ENCODE data around the gene NAV3. TPM values are rescaled to one million over a fixed set of nuclear protein-coding genes. Genes with fewer than 3 reads are reported as not detected.

NAV3 gene
- polyA plus RNA-seq, 6 donors from 2014 or later = not detected

DNA sequence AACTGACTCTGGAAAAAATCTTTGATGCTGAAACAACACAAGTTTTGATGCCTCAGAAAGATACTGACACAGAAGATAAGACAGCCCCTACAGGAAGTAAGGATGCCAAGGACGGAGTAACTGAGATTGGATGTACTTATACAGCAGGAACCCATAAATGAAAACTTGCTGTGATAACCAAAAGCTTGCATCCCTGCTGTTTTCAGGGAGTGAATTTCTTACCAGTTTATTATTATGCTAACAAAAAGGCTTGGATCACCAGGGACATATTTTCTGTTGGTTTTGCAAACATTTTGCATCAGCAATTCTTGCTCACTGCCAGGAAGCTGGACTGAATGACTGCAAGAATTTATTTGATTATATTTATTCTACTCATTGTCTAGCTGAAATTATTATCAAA, 197.7 kb downstream of the NAV3 start:
- Mint-ChIP-seq H3K4me3 (no peak overlapping the region), H3K36me3 (no peaks in the 10 kb centered on the region), H3K4me1 (no peaks in the 10 kb centered on the region), H3K9me3 (peaks cover 0 to 4% (median 2%) of the 10 kb centered on the region in 7 donors), H3K27ac (no peak overlapping the region), H3K27me3 (no peaks in the 10 kb centered on the region)
- no peak for ATAC-seq (ENCODE audit: low read depth in 2 of 2)
- DNase-seq = no peak

DNA sequence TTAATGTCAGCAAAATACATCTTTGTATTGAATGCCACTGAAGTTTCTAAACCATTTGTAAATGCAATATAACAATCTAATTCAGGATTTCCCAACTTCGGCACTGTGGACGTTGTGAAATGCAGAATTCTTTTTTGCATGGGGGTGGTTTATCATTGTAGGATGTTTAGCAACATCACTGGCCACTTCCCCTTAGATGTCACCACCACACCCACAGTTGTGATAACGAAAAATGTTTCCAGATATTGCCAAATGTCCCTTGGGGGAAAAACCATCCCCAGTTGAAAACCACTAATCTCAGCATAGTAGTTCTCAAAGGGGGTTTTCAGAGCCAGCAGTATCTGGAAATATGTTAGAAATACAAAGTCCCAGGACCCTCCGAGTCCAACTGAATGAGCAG, 203.3 kb downstream of the NAV3 start:
- ATAC-seq (ENCODE audit: low read depth in 2 of 2) = no peak
- no peak overlapping the region for H3K27ac Mint-ChIP-seq
- no peak overlapping the region for H3K4me3 Mint-ChIP-seq
- no peaks in the 10 kb centered on the region for H3K36me3 Mint-ChIP-seq
- peaks cover 0 to 4% (median 0%) of the 10 kb centered on the region in 7 donors for H3K9me3 Mint-ChIP-seq
- peaks cover 0 to 4% (median 0%) of the 10 kb centered on the region in 3 donors for H3K27me3 Mint-ChIP-seq
- H3K4me1 Mint-ChIP-seq = no peaks in the 10 kb centered on the region
- DNase-seq = no peak

DNA sequence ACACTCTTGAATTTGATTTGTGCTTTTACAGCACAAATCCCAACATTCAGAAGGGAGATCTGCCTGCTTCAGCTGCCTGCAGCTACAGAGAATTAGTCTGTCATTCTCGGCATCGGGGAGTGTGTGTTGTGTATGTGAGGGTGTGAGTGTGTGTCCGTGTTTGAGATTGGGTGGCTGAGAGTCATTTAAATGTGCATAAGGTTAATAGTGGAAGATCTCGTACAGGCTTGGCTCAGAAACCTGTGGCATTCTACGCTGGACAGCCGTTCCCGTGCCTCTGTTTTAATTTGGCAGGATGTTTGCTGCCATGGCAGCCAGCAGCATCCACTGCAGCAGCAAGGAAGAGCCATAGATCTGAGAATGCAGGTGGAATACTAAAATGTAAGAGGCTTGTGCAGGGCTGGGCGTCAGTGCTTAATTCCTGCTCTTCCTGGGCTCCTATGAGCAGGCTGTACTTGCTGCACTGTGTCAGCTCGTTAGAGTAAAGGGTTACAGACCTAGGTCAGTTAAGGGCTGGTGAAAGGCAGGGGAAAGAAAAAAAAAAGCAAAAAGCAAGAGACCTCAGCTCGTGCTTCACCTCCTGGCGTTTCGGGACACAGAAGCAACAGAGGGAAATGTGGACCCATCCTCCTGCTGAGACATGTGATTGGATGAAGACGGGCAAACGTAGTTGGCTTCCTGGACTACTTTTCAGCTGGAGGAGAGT, 205.4 kb downstream of the NAV3 start:
- Mint-ChIP-seq H3K27ac (no peak overlapping the region), H3K4me1 (no peaks in the 10 kb centered on the region), H3K27me3 (peaks cover 0 to 4% (median 0%) of the 10 kb centered on the region in 3 donors), H3K36me3 (no peaks in the 10 kb centered on the region), H3K9me3 (peaks cover 0 to 4% (median 0%) of the 10 kb centered on the region in 7 donors), H3K4me3 (no peak overlapping the region)
- DNase-seq (no peak), ATAC-seq (ENCODE audit: low read depth in 2 of 2) (no peak)

DNA sequence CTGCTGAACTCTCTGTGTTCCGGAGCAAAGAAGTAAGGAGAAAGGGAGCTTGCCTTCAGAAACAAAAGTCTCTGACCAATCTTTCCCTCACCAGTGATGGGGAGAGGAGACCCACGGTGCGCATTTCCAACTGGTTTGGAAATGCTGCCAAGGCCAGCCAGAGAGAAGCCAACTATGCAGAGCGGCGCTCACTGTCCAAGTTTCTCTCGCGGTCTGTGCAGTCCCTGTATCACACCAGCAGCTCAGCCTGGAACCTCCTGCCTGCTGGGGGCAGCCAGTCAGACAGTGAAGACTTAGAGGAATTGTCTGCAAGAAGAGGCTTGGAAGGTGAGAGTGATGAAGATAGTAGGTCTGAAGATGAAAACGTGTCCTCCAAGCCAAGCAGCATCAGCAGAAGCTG, 206.2 kb downstream of the NAV3 start:
- Mint-ChIP-seq H3K36me3 (no peaks in the 10 kb centered on the region), H3K4me1 (no peaks in the 10 kb centered on the region), H3K27me3 (peaks cover 0 to 4% (median 0%) of the 10 kb centered on the region in 3 donors), H3K27ac (no peak overlapping the region), H3K9me3 (peaks cover 0 to 5% (median 0%) of the 10 kb centered on the region in 7 donors), H3K4me3 (no peak overlapping the region)
- DNase-seq (no peak), ATAC-seq (ENCODE audit: low read depth in 2 of 2) (no peak)

DNA sequence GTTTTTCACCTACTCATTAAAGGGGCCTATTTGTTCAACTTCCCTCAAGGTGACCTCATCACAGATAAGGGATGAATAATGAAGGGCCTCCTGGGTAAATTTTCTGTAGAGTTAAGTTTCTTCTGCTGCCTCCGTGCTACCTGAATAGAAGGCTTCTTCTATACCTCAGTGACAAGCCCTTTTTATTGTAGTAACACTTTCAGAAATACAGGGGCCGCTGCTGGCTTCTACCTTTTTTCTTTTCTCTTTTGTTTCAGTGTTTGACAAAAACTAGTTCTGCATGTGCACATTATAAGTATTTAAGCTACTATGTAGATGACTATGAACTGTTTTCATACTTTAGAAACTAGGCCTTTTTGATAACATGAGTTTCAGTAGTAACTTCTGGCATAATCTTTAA, 207.0 kb downstream of the NAV3 start:
- Mint-ChIP-seq H3K27ac (no peak overlapping the region), H3K27me3 (peaks cover 0 to 4% (median 0%) of the 10 kb centered on the region in 3 donors), H3K4me1 (no peaks in the 10 kb centered on the region), H3K9me3 (peaks cover 0 to 7% (median 0%) of the 10 kb centered on the region in 7 donors), H3K4me3 (no peak overlapping the region), H3K36me3 (no peaks in the 10 kb centered on the region)
- no peak for ATAC-seq (ENCODE audit: low read depth in 2 of 2)
- no peak for DNase-seq

DNA sequence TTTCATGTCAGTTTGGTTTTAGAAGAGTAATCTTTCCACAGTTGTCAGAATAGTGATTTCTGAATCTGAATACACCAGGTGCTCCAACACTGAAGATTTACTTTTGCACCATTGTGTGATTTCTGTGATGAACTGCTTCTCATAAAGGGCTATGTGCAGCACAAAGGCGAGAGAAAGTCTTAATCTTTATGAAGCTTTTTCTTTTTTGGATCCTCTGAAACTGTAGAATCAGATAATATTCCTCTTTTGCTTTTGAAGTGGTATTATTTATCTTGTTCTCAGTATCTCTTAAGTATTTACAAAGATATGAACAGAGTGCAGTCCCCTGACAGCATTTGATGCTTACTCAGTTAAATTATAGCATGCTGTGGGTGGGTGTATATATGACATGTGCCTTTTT, 207.8 kb downstream of the NAV3 start:
- ATAC-seq (ENCODE audit: low read depth in 2 of 2) (no peak), DNase-seq (no peak)
- Mint-ChIP-seq H3K27me3 (peaks cover 0 to 4% (median 0%) of the 10 kb centered on the region in 3 donors), H3K4me1 (no peaks in the 10 kb centered on the region), H3K4me3 (no peak overlapping the region), H3K36me3 (no peaks in the 10 kb centered on the region), H3K27ac (no peak overlapping the region), H3K9me3 (peaks cover 0 to 7% (median 0%) of the 10 kb centered on the region in 7 donors)

DNA sequence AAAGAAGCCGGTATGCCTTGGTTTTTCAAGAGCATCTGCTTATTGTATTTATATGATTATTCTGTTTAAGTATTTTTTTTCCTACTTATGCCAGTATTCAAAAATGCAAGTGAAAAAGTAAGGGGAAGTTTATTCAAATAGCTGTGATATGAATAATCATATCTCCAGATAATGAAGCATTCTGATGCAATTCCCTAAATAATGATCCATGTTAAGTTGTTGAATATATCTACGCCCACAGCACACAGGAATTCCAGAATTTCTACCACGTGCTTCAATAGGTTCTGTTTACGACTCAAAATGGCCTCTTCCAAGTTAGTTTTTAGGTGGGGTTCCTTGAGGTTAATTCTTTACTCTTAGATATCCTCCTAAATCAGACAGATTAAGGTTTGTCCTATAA, 208.3 kb downstream of the NAV3 start:
- Mint-ChIP-seq H3K9me3 (peaks cover 0 to 7% (median 2%) of the 10 kb centered on the region in 7 donors), H3K36me3 (no peaks in the 10 kb centered on the region), H3K27ac (no peak overlapping the region), H3K4me3 (no peak overlapping the region), H3K4me1 (no peaks in the 10 kb centered on the region), H3K27me3 (peaks cover 0 to 4% (median 0%) of the 10 kb centered on the region in 3 donors)
- ATAC-seq (ENCODE audit: low read depth in 2 of 2) = no peak
- DNase-seq = no peak

DNA sequence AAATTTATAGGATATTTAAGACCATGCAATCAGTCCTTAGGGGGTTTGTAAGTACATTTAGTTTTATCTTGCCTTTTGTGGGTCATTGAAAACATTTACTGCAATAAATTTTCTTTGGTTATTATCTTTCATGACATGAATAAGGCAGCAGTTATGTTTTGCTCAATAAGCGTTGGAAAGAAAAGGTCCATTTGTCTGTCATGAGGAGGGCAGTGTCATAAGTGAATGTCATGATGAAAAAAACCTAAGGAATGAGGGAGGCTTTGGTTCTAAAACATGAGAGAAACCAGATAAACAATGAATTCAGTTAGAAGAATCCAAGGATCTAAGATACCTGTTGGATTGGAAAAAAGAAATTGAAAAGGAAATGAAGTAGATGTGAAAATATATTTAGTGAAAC, 209.4 kb downstream of the NAV3 start:
- Mint-ChIP-seq H3K36me3 (no peaks in the 10 kb centered on the region), H3K9me3 (peaks cover 0 to 14% (median 7%) of the 10 kb centered on the region in 7 donors), H3K27me3 (peaks cover 0 to 4% (median 0%) of the 10 kb centered on the region in 3 donors), H3K27ac (no peak overlapping the region), H3K4me1 (no peaks in the 10 kb centered on the region), H3K4me3 (no peak overlapping the region)
- DNase-seq = no peak
- ATAC-seq (ENCODE audit: low read depth in 2 of 2) = no peak

DNA sequence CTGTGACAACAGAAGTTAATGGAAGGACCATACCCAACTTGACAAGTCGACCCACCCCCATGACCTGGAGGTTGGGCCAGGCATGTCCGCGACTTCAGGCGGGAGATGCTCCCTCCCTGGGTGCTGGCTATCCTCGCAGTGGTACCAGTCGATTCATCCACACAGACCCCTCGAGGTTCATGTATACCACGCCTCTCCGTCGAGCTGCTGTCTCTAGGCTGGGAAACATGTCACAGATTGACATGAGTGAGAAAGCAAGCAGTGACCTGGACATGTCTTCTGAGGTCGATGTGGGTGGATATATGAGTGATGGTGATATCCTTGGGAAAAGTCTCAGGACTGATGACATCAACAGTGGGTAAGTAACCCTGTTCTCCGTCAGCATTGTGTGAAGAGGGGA, 220.1 kb downstream of the NAV3 start:
- H3K4me1 Mint-ChIP-seq = no peaks in the 10 kb centered on the region

DNA sequence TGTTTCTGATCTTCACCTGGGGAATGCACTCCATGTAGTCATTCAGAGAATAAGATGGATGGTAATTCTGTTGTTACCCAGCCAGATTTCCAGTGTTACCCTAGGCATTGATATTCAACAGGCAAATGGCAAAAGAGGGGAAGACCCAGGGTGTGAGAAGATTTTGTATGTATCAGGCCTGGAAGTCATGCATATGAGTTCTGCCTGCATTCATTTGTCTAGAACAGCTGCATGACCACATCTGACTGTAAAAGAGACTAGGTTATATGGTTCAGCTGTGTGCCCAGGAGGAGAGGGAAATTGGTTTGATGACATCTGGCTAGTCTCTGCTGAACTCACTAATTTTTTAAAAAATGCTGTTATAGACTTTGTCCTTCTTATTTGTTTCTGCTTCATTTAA, 224.9 kb downstream of the NAV3 start:
- no peak overlapping the region for H3K4me3 Mint-ChIP-seq
- peaks cover 0 to 2% (median 0%) of the 10 kb centered on the region in 7 donors for H3K9me3 Mint-ChIP-seq
- H3K36me3 Mint-ChIP-seq = no peaks in the 10 kb centered on the region
- ATAC-seq (ENCODE audit: low read depth in 2 of 2) = no peak
- H3K4me1 Mint-ChIP-seq = no peaks in the 10 kb centered on the region
- H3K27me3 Mint-ChIP-seq = no peaks in the 10 kb centered on the region
- DNase-seq = no peak
- H3K27ac Mint-ChIP-seq = peak overlapping the region in 1 of 6 donors; percentile 53

More for the DNA sequence above, 220.1 kb downstream of the NAV3 start:
- Mint-ChIP-seq H3K27me3 (no peaks in the 10 kb centered on the region), H3K36me3 (peaks cover 0 to 7% of the 10 kb centered on the region in 2 donors), H3K9me3 (peaks cover 4 to 22% (median 10%) of the 10 kb centered on the region in 7 donors), H3K27ac (no peak overlapping the region), H3K4me3 (no peak overlapping the region)
- no peak for DNase-seq
- no peak for ATAC-seq (ENCODE audit: low read depth in 2 of 2)

DNA sequence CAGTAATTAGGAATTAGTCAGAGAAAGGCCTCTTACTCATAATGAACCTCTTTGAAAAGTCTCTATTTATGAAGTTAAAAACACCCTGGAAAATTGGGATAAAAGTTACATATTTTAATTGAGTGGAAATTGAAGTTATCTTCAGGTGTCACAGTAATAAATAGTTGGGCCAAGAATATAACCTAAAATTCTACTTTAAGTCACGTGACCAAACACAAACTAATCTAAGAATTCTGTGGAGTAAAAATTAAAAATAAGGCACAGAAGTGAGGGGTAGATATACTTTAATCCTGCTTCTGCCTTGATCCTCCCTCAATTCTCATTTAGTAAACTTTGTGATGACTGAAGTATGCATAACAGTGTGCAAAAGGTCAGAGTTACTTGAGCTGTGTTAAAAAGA, 226.4 kb downstream of the NAV3 start:
- Mint-ChIP-seq H3K4me3 (no peak overlapping the region), H3K27me3 (no peaks in the 10 kb centered on the region), H3K9me3 (no peaks in the 10 kb centered on the region), H3K27ac (no peak overlapping the region), H3K36me3 (no peaks in the 10 kb centered on the region), H3K4me1 (no peaks in the 10 kb centered on the region)
- ATAC-seq (ENCODE audit: low read depth in 2 of 2) (no peak), DNase-seq (no peak)

DNA sequence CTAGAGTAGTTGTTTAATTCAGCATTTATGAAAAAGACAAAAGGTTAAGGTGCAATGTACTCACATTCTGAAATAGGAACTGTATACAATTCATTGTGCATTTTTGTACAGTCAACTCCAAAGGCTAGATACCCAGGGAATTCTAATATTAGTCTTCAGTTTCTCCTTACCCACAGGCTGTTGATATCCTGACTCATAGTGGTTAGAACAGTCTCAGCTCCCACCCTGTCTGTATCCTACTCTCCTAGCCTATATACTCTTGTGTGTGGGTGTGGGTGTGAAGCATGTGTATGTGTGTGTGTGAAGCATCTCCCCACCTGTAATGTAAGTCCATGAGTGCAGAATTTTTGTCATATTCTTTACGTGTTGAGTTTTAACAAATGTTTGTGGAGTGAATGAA, 229.5 kb downstream of the NAV3 start:
- Mint-ChIP-seq H3K36me3 (no peaks in the 10 kb centered on the region), H3K4me3 (no peak overlapping the region), H3K9me3 (no peaks in the 10 kb centered on the region), H3K27me3 (no peaks in the 10 kb centered on the region), H3K4me1 (no peaks in the 10 kb centered on the region), H3K27ac (no peak overlapping the region)
- ATAC-seq (ENCODE audit: low read depth in 2 of 2) = no peak
- no peak for DNase-seq

DNA sequence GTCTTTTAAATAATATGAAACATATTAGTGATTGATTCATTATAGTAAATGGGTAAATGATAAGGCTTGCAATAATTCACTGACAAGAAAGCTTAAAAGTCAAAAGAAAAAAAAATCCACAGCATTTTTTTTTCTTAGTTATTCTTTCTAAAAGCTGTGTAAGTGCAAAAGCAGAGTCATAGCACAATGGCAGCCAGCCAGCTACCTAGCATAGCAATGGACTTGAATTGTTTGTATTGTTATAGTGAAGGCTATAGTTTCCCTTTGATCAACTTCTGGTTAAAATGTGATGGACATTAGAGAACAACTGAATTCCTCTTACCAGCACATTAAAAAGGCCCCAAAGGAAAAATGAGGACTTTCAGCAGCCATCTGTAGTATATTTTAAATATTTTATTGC, 232.1 kb downstream of the NAV3 start:
- Mint-ChIP-seq H3K9me3 (no peaks in the 10 kb centered on the region), H3K36me3 (no peaks in the 10 kb centered on the region), H3K27me3 (no peaks in the 10 kb centered on the region), H3K27ac (no peak overlapping the region), H3K4me3 (no peak overlapping the region), H3K4me1 (no peaks in the 10 kb centered on the region)
- DNase-seq = no peak
- no peak for ATAC-seq (ENCODE audit: low read depth in 2 of 2)

DNA sequence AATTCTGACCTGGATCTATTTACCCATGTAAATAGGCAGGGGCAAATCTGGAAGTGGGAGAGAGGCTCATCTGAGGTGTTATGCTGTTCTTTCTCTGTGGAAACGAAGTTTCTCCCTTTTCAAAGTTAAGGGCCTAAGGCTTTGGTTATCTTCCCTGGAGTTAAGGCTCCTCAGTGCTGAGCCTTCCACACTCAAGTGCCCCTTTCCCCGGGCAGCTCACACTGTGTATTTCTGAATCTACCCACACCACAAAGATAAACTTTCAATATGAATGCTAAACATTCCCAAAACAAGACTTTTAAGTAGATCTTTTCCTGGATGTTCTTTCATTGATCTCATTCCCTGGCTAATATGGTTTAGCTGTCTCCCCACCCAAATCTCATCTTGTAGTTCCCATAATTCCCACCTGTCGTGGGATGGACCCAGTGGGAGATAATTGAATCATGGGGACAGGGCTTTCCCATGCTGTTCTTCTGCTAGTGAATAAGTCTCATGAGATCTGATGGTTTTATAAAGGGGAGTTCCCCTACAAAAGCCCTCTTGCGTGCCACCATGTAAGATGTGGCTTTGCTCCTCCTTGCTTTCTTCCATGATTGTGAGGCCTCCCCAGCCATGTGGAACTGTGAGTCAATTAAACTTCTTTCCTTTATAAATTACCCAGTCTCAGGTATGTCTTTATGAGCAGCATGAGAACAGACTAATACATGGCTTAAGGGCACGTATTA, 251.1 kb downstream of the NAV3 start:
- Mint-ChIP-seq H3K27ac (no peak overlapping the region), H3K9me3 (no peaks in the 10 kb centered on the region), H3K4me3 (no peak overlapping the region), H3K27me3 (no peaks in the 10 kb centered on the region), H3K36me3 (no peaks in the 10 kb centered on the region), H3K4me1 (no peaks in the 10 kb centered on the region)
- DNase-seq (no peak), ATAC-seq (ENCODE audit: low read depth in 2 of 2) (no peak)
